ENCODE data around the gene EXPH5.

EXPH5 gene

GRCh38 chr11:108498816-108499408 lies 94.7 kb downstream of the EXPH5 start:
- peak overlapping the region; percentile 81 for H3K9ac ChIP-seq (ENCODE audit: low read depth, low read length, poor library complexity, severe bottlenecking)
- peak overlapping the region; percentile 98 for H2AFZ ChIP-seq (ENCODE audit: low read length)
- peaks cover 6% of the 10 kb centered on the region; the same call in 1 of the 2 replicates for H3K79me2 ChIP-seq (ENCODE audit: insufficient read depth, low read length)
- H3K9me2 ChIP-seq (replicated peaks; ENCODE audit: low read depth, low read length), result no peaks in the 10 kb centered on the region
- H3K36me3 ChIP-seq (ENCODE audit: insufficient read depth, low read length), result no peaks in the 10 kb centered on the region
- H3K4me1 ChIP-seq (ENCODE audit: insufficient read depth, low read length, poor library complexity, severe bottlenecking), result peaks cover 15% of the 10 kb centered on the region
- peak overlapping the region; percentile 70 for H3K4me2 ChIP-seq (ENCODE audit: low read depth, low read length, poor library complexity, severe bottlenecking)
- H3F3A ChIP-seq (ENCODE audit: low read depth), result peaks cover 8% of the 10 kb centered on the region; the same call in 1 of the 2 replicates
- TF ChIP-seq CTCF (conservative IDR thresholded peaks at IDR 0.05; ENCODE audit: low read length), result no peak
- TF ChIP-seq EZH2phosphoT487 (IDR thresholded peaks at IDR 0.05; ENCODE audit: borderline replicate concordance), result no peak
- no peaks in the 10 kb centered on the region for H3K9me3 ChIP-seq (ENCODE audit: insufficient read depth, low read depth, low read length)
- no peaks in the 10 kb centered on the region for H3K27me3 ChIP-seq (ENCODE audit: insufficient read depth, low read length, poor library complexity, severe bottlenecking)
- H4K20me1 ChIP-seq (ENCODE audit: insufficient read depth, low read length, poor library complexity, severe bottlenecking), result peaks cover 3% of the 10 kb centered on the region
- H3K4me3 ChIP-seq (ENCODE audit: low read length, poor library complexity, severe bottlenecking), result peak overlapping the region; percentile 95

GRCh38 chr11:108498046-108498815 lies 95.3 kb downstream of the EXPH5 start, which contains the start of gene POGLUT3:
Gene POGLUT3, minus strand, starts transcription at chr11:108498384. Its CDS starts 18 bp downstream, at chr11:108498366.
- no peaks in the 10 kb centered on the region for H3K27me3 ChIP-seq (ENCODE audit: insufficient read depth, low read length, poor library complexity, severe bottlenecking)
- H3K4me1 ChIP-seq (ENCODE audit: insufficient read depth, low read length, poor library complexity, severe bottlenecking), result peaks cover 16% of the 10 kb centered on the region
- no peaks in the 10 kb centered on the region for H3K9me3 ChIP-seq (ENCODE audit: insufficient read depth, low read depth, low read length)
- H2AFZ ChIP-seq (ENCODE audit: low read length), result peak within 1 kb of the TSS; percentile 98
- peaks cover 3% of the 10 kb centered on the region for H4K20me1 ChIP-seq (ENCODE audit: insufficient read depth, low read length, poor library complexity, severe bottlenecking)
- peak within 1 kb of the TSS; percentile 81 for H3K9ac ChIP-seq (ENCODE audit: low read depth, low read length, poor library complexity, severe bottlenecking)
- H3F3A ChIP-seq (ENCODE audit: low read depth), result peaks cover 8% of the 10 kb centered on the region; the same call in 1 of the 2 replicates
- no peaks in the 10 kb centered on the region for H3K9me2 ChIP-seq (replicated peaks; ENCODE audit: low read depth, low read length)
- H3K4me2 ChIP-seq (ENCODE audit: low read depth, low read length, poor library complexity, severe bottlenecking), result peak within 1 kb of the TSS; percentile 70
- H3K79me2 ChIP-seq (ENCODE audit: insufficient read depth, low read length), result peaks cover 6% of the 10 kb centered on the region; the same call in 1 of the 2 replicates
- H3K4me3 ChIP-seq (ENCODE audit: low read length, poor library complexity, severe bottlenecking), result peak within 1 kb of the TSS; percentile 95
- TF ChIP-seq EZH2phosphoT487 (IDR thresholded peaks at IDR 0.05; ENCODE audit: borderline replicate concordance) (no peak), CTCF (conservative IDR thresholded peaks at IDR 0.05; ENCODE audit: low read length) (no peak)
- no peaks in the 10 kb centered on the region for H3K36me3 ChIP-seq (ENCODE audit: insufficient read depth, low read length)

- Histone ChIP-seq H3K79me2 (ENCODE audit: insufficient read depth, low read length) (peaks cover 8% of the 10 kb centered on the region; the same call in 1 of the 2 replicates), H3K4me3 (ENCODE audit: low read length, poor library complexity, severe bottlenecking) (peak overlapping the region; percentile 95), H4K20me1 (ENCODE audit: insufficient read depth, low read length, poor library complexity, severe bottlenecking) (peaks cover 3% of the 10 kb centered on the region), H3K27me3 (ENCODE audit: insufficient read depth, low read length, poor library complexity, severe bottlenecking) (no peaks in the 10 kb centered on the region), H2AFZ (ENCODE audit: low read length) (peak overlapping the region; percentile 98), H3K4me1 (ENCODE audit: insufficient read depth, low read length, poor library complexity, severe bottlenecking) (peaks cover 16% of the 10 kb centered on the region), H3K36me3 (ENCODE audit: insufficient read depth, low read length) (no peaks in the 10 kb centered on the region), H3K9me3 (ENCODE audit: insufficient read depth, low read depth, low read length) (no peaks in the 10 kb centered on the region), H3K4me2 (ENCODE audit: low read depth, low read length, poor library complexity, severe bottlenecking) (peak overlapping the region; percentile 70), H3K9me2 (replicated peaks; ENCODE audit: low read depth, low read length) (no peaks in the 10 kb centered on the region), H3K9ac (ENCODE audit: low read depth, low read length, poor library complexity, severe bottlenecking) (peak overlapping the region; percentile 81), H3F3A (ENCODE audit: low read depth) (peaks cover 8% of the 10 kb centered on the region; the same call in 1 of the 2 replicates)
- TF ChIP-seq CTCF (conservative IDR thresholded peaks at IDR 0.05; ENCODE audit: low read length) (no peak), EZH2phosphoT487 (IDR thresholded peaks at IDR 0.05; ENCODE audit: borderline replicate concordance) (no peak)
Measured at GRCh38 chr11:108497317-108498045, 96.1 kb downstream of the EXPH5 start.
